ENCODE measurements around the gene OLFM1.

GRCh38 chr9:135039916-135040645 is 47.4 kb upstream of the OLFM1 start:
- TF ChIP-seq CTCF (IDR thresholded peaks at IDR 0.05) (no peak), POLR2A (IDR thresholded peaks at IDR 0.05) (no peak)

Measured in lower leg skin (tissue), 3 donors.